Chondrocyte (in vitro differentiated cells): ENCODE data around the gene ERP44. TPM values are rescaled to one million over a fixed set of nuclear protein-coding genes. Genes with fewer than 3 reads are reported as not detected.

Source experiments
- DNase-seq: peaks from one replicate; pipeline ENCODE4 v3.0.0; 2021; ENCODE audit warnings: mixed read lengths, low spot score
- H3K27ac Mint-ChIP-seq: one replicate; pipeline ENCODE4 v1.8.0; 2021; ENCODE audit warnings: mild to moderate bottlenecking, moderate library complexity, mixed read lengths; ENCODE audit not compliant: unreplicated experiment
- H3K27me3 Mint-ChIP-seq: 2 replicates; pipeline ENCODE4 v1.8.0; 2021; ENCODE audit warnings: low read depth, mixed read lengths
- H3K36me3 Mint-ChIP-seq: 2 replicates; pipeline ENCODE4 v1.8.0; 2021; ENCODE audit warnings: low read depth, mixed read lengths
- H3K4me1 Mint-ChIP-seq: 2 replicates; pipeline ENCODE4 v1.8.0; 2021; ENCODE audit warnings: low read depth, mild to moderate bottlenecking, mixed read lengths
- H3K4me3 Mint-ChIP-seq: one replicate; pipeline ENCODE4 v1.8.0; 2021; ENCODE audit warnings: mild to moderate bottlenecking, moderate library complexity, mixed read lengths; ENCODE audit not compliant: unreplicated experiment
- H3K9me3 Mint-ChIP-seq: 2 replicates; pipeline ENCODE4 v1.8.0; 2021; ENCODE audit warnings: low read depth, mixed read lengths
- total RNA-seq: library from RNA; stranded (reverse); gene quantifications from 3 replicates; pipeline ENCODE4 v1.2.1, GENCODE V29; 2021
- TF ChIP-seq, protein P1 (sequence below): fragments of 200-600 bp; sonication (generic); IDR thresholded peaks from 2 replicates; pipeline ENCODE4 v1.5.0; 2021; ENCODE audit warnings: antibody characterized with exemption, mild to moderate bottlenecking, moderate library complexity

The ERP44 gene
- total RNA-seq, 1 donor from 2014 or later, result 16.6 TPM

DNA sequence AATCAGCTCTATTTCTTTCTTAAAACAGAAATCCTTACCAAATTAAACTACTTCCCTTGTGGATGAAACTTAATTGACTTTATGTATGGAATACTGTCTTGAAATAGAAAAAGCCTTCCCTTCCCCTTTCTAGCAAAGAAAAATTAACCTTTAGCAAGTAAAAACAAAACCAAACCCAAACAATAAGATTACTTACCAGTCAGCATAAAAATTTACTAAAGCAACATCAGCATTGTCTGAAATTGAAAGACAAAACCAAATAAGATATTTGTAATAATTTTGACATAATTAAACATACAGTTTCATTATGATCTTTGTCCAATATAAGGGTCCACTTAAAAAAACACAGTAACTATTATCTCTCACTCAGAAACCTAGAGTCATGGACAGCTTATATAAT is 41.2 kb downstream of the ERP44 start:
- no peak for DNase-seq
- H3K4me3 Mint-ChIP-seq, result no peak overlapping the region
- H3K4me1 Mint-ChIP-seq, result peaks cover 10% of the 10 kb centered on the region
- TF ChIP-seq, protein P1, sequence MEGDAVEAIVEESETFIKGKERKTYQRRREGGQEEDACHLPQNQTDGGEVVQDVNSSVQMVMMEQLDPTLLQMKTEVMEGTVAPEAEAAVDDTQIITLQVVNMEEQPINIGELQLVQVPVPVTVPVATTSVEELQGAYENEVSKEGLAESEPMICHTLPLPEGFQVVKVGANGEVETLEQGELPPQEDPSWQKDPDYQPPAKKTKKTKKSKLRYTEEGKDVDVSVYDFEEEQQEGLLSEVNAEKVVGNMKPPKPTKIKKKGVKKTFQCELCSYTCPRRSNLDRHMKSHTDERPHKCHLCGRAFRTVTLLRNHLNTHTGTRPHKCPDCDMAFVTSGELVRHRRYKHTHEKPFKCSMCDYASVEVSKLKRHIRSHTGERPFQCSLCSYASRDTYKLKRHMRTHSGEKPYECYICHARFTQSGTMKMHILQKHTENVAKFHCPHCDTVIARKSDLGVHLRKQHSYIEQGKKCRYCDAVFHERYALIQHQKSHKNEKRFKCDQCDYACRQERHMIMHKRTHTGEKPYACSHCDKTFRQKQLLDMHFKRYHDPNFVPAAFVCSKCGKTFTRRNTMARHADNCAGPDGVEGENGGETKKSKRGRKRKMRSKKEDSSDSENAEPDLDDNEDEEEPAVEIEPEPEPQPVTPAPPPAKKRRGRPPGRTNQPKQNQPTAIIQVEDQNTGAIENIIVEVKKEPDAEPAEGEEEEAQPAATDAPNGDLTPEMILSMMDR, result no peak
- no peaks in the 10 kb centered on the region for H3K27me3 Mint-ChIP-seq
- no peaks in the 10 kb centered on the region for H3K9me3 Mint-ChIP-seq
- no peak overlapping the region for H3K27ac Mint-ChIP-seq
- H3K36me3 Mint-ChIP-seq, result peaks cover 3% of the 10 kb centered on the region

DNA sequence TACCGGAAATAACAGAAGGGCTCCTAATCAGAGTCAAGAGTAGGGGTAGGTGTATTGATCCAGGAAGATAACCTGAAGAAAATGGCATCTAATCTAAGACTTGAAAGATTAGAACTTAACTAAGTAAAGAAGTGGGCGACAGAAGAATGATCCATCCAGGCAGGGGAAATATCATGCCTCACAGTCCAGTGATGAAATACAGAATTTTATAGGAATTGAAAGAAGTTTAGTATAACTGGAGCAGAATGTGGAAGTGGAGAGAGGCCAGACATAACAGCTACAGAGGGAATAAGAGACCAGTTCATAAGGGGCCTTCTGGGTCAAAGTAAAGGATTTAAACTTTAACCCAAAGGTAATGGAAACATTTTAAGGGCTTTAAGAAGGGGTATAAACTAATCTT is 42.2 kb downstream of the ERP44 start:
- H3K4me1 Mint-ChIP-seq, result peaks cover 10% of the 10 kb centered on the region
- no peak overlapping the region for H3K27ac Mint-ChIP-seq
- no peaks in the 10 kb centered on the region for H3K9me3 Mint-ChIP-seq
- TF ChIP-seq, protein P1, result no peak
- no peaks in the 10 kb centered on the region for H3K27me3 Mint-ChIP-seq
- no peak overlapping the region for H3K4me3 Mint-ChIP-seq
- no peak for DNase-seq
- peaks cover 4% of the 10 kb centered on the region for H3K36me3 Mint-ChIP-seq

DNA sequence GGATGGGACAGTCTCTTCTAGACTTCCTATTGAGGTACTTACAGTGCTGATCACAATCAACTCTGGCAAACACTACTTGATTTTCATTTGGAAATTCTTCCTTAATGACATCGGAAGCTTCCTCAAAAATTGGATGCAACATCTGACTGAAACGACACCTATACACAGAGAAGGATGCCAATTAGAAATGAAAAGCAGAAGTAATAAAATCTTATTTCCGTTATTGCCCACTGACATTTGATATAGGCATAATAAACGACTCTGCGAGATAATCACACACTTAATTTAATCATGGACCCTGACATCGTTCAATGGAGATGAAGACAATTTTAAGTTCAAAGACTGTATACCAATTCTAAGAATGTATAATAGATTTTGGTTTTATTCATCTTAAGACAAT is 46.4 kb downstream of the ERP44 start:
- H3K27ac Mint-ChIP-seq, result no peak overlapping the region
- TF ChIP-seq, protein P1, result no peak
- no peak overlapping the region for H3K4me3 Mint-ChIP-seq
- H3K27me3 Mint-ChIP-seq, result no peaks in the 10 kb centered on the region
- H3K4me1 Mint-ChIP-seq, result peaks cover 11% of the 10 kb centered on the region
- H3K36me3 Mint-ChIP-seq, result peaks cover 8% of the 10 kb centered on the region
- no peak for DNase-seq
- H3K9me3 Mint-ChIP-seq, result no peaks in the 10 kb centered on the region

DNA sequence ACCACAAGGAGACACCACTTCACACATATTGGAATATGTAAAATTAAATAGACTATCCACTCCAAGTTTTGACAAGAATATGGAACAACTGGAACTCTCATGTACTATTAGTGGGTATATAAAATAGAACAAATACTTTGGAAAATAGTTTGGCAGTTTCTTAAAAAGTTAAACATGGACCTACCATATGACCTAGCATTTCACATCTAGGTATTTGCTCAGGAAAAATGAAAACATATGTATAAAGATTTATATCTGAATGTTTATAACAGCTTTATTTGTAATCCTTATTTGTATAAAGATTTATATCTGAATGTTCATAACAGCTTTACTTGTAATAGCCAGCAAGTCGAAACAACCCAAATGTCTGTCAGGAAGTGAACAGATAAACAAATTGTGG is 49.2 kb downstream of the ERP44 start:
- DNase-seq, result no peak

DNA sequence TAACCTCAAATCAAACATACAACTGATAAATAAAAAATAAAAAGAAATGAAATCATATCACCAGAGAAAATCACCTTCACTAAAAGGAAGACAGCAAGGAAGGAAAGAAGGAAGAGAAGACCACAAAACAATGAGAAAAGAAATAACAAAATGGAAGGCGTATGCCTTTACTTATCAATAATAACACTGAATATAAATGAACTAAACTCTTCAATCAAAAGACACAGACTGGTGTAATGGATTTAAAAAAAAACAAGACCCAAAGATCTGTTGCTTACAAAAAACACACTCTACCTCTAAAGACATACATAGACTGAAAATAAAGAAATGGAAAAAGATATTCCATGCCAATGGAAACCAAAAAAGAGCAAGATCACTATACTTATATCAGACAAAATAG is 60.3 kb downstream of the ERP44 start:
- H3K9me3 Mint-ChIP-seq, result peaks cover 28% of the 10 kb centered on the region
- no peaks in the 10 kb centered on the region for H3K4me1 Mint-ChIP-seq
- no peak overlapping the region for H3K27ac Mint-ChIP-seq
- TF ChIP-seq, protein P1, result no peak
- H3K4me3 Mint-ChIP-seq, result no peak overlapping the region
- no peak for DNase-seq
- peaks cover 20% of the 10 kb centered on the region for H3K36me3 Mint-ChIP-seq
- no peaks in the 10 kb centered on the region for H3K27me3 Mint-ChIP-seq

More for the DNA sequence above, 49.2 kb downstream of the ERP44 start:
- Mint-ChIP-seq H3K36me3 (peaks cover 8% of the 10 kb centered on the region), H3K27me3 (no peaks in the 10 kb centered on the region), H3K4me1 (peaks cover 8% of the 10 kb centered on the region), H3K27ac (no peak overlapping the region), H3K9me3 (peaks cover 7% of the 10 kb centered on the region), H3K4me3 (no peak overlapping the region)
- TF ChIP-seq, protein P1, result no peak
